ENCODE data around the gene NFAT5. TPM values are rescaled to one million over a fixed set of nuclear protein-coding genes. Genes with fewer than 3 reads are reported as not detected.
"Not testable (repeated sequence)": the region's sequence is repeated elsewhere in the genome, so short reads cannot be mapped to it uniquely, and the experiment has no call there.

Gene NFAT5
- total and polyA plus RNA-seq, 7 donors: 1.2 to 57.1 (median 39.4) TPM

GRCh38 chr16:69554495-69554894 lies 11.3 kb upstream of the NFAT5 start:
- Histone ChIP-seq H3K36me3 (no peaks in the 10 kb centered on the region), H3K27me3 (no peaks in the 10 kb centered on the region), H3K9me3 (peaks cover 0 to 3% (median 0%) of the 10 kb centered on the region in 4 donors), H3K4me3 (no peak overlapping the region), H3K27ac (no peak overlapping the region), H3K4me1 (no peaks in the 10 kb centered on the region)
- WGBS, 2 donors: 97% methylated on average over 2 of the region's 2 CpGs
- no peak for DNase-seq
- TF ChIP-seq CTCF (IDR thresholded peaks at IDR 0.05): no peak
- TF ChIP-seq POLR2A (IDR thresholded peaks at IDR 0.05): no peak
- no peak for TF ChIP-seq POLR2AphosphoS5 (IDR thresholded peaks at IDR 0.05)
- TF ChIP-seq EP300 (IDR thresholded peaks at IDR 0.05): no peak
- intact Hi-C loops (cut with DNase I): no loop called here

GRCh38 chr16:69555437-69555836 lies 10.3 kb upstream of the NFAT5 start:
- H3K36me3 ChIP-seq: no peaks in the 10 kb centered on the region
- TF ChIP-seq POLR2AphosphoS5 (IDR thresholded peaks at IDR 0.05): no peak
- no peak for TF ChIP-seq EP300 (IDR thresholded peaks at IDR 0.05)
- TF ChIP-seq CTCF (IDR thresholded peaks at IDR 0.05): no peak
- no peak for TF ChIP-seq POLR2A (IDR thresholded peaks at IDR 0.05)
- H3K4me1 ChIP-seq: no peaks in the 10 kb centered on the region
- H3K27ac ChIP-seq: no peak overlapping the region
- H3K9me3 ChIP-seq: peaks cover 0 to 3% (median 0%) of the 10 kb centered on the region in 4 donors
- H3K4me3 ChIP-seq: no peak overlapping the region
- no peaks in the 10 kb centered on the region for H3K27me3 ChIP-seq
- 39 to 49% methylated on average over 1 of the region's 1 CpG for WGBS, 2 donors
- no peak for DNase-seq
- intact Hi-C loops (cut with DNase I): no loop called here

- no peaks in the 10 kb centered on the region for H3K4me1 ChIP-seq
- no peak for TF ChIP-seq POLR2AphosphoS5 (IDR thresholded peaks at IDR 0.05)
- TF ChIP-seq POLR2A (IDR thresholded peaks at IDR 0.05): no peak
- TF ChIP-seq CTCF (IDR thresholded peaks at IDR 0.05): no peak
- no peak for TF ChIP-seq EP300 (IDR thresholded peaks at IDR 0.05)
- DNase-seq: no peak
- no peak overlapping the region for H3K4me3 ChIP-seq
- intact Hi-C loops (cut with DNase I): no loop called here
- no peaks in the 10 kb centered on the region for H3K36me3 ChIP-seq
- 93 to 96% methylated on average over 2 of the region's 2 CpGs for WGBS, 2 donors
- no peaks in the 10 kb centered on the region for H3K27me3 ChIP-seq
- no peak overlapping the region for H3K27ac ChIP-seq
- H3K9me3 ChIP-seq: peaks cover 0 to 3% (median 0%) of the 10 kb centered on the region in 4 donors
Observed at GRCh38 chr16:69555867-69556266, 9.9 kb upstream of the NFAT5 start.

- WGBS, 2 donors: 66 to 92% methylated on average over 2 of the region's 2 CpGs
- intact Hi-C loops (cut with DNase I): no loop called here
- no peaks in the 10 kb centered on the region for H3K27me3 ChIP-seq
- TF ChIP-seq CTCF (IDR thresholded peaks at IDR 0.05): no peak
- no peak for TF ChIP-seq EP300 (IDR thresholded peaks at IDR 0.05)
- no peak for DNase-seq
- no peak overlapping the region for H3K27ac ChIP-seq
- peaks cover 0 to 3% (median 0%) of the 10 kb centered on the region in 4 donors for H3K9me3 ChIP-seq
- H3K36me3 ChIP-seq: no peaks in the 10 kb centered on the region
- no peak overlapping the region for H3K4me3 ChIP-seq
- H3K4me1 ChIP-seq: peaks cover 0 to 5% (median 2%) of the 10 kb centered on the region in 4 donors
Observed at GRCh38 chr16:69559164-69559563, 6.6 kb upstream of the NFAT5 start.

GRCh38 chr16:69561367-69561766 lies 4.4 kb upstream of the NFAT5 start:
- not testable (repeated sequence) for DNase-seq
- 91 to 94% methylated on average over 2 of the region's 2 CpGs for WGBS, 2 donors
- intact Hi-C loops (cut with DNase I): loop anchor here (10.0 kb wide), 1 partner anchor 193 kb away; the partner anchor contains the start of gene NOB1

More at GRCh38 chr16:69561367-69561766, 4.4 kb upstream of the NFAT5 start:
- H3K27ac ChIP-seq, H3K36me3 ChIP-seq, H3K4me3 ChIP-seq, H3K27me3 ChIP-seq, H3K9me3 ChIP-seq: not testable (repeated sequence)
- H3K4me1 ChIP-seq: peaks cover 0 to 12% (median 10%) of the 10 kb centered on the region in 4 donors
